Activated CD4-positive, alpha-beta T cell treated with anti-CD3 and anti-CD28 coated beads, Interleukin-2, amount 10 ng/mL, durations not matched to agents 24 days and 14 days (primary cell): ENCODE data around the gene GIMD1. TPM values are rescaled to one million over a fixed set of nuclear protein-coding genes. Genes with fewer than 3 reads are reported as not detected.
"Not testable (repeated sequence)": the region's sequence is repeated elsewhere in the genome, so short reads cannot be mapped to it uniquely, and the experiment has no call there.

Source experiments
- DNase-seq: peaks from one replicate; pipeline ENCODE4 v3.0.0; 2022
- H3K27ac Mint-ChIP-seq: one replicate; pipeline ENCODE4 v1.8.0; 2022; ENCODE audit warnings: mild to moderate bottlenecking, mixed read lengths
- H3K27me3 Mint-ChIP-seq: one replicate; pipeline ENCODE4 v1.8.0; 2022; ENCODE audit warnings: mixed read lengths
- H3K36me3 Mint-ChIP-seq: one replicate; pipeline ENCODE4 v1.8.0; 2022; ENCODE audit warnings: low read depth, mild to moderate bottlenecking, mixed read lengths
- H3K4me1 Mint-ChIP-seq: one replicate; pipeline ENCODE4 v1.8.0; 2021; ENCODE audit warnings: mixed read lengths
- H3K4me3 Mint-ChIP-seq: one replicate; pipeline ENCODE4 v1.8.0; 2022; ENCODE audit warnings: mild to moderate bottlenecking, moderate library complexity, mixed read lengths
- H3K9me3 Mint-ChIP-seq: one replicate; pipeline ENCODE4 v1.8.0; 2021; ENCODE audit warnings: mixed read lengths
- intact Hi-C: fragments of 100-400 bp; cut with micrococcal nuclease; formaldehyde crosslinking; loops from one replicate; pipeline ENCODE4 v1.15.1; 2023
- total RNA-seq: library from RNA; stranded (reverse); gene quantifications from 2 replicates; pipeline ENCODE4 v1.2.3, GENCODE V29; 2022

The GIMD1 gene
- not detected in 2 replicates for total RNA-seq

GRCh38 chr4:106368678-106369077 lies at the start of gene GIMD1:
GIMD1 (minus strand) TSS chr4:106368778; CDS start chr4:106367435, 1,343 bp downstream.
- Mint-ChIP-seq H3K27ac (no peak within 1 kb of the TSS), H3K9me3 (no peaks in the 10 kb centered on the region), H3K27me3 (peaks cover 17% of the 10 kb centered on the region), H3K4me1 (no peaks in the 10 kb centered on the region), H3K4me3 (no peak within 1 kb of the TSS), H3K36me3 (no peaks in the 10 kb centered on the region)
- DNase-seq = no peak
- intact Hi-C loops = loop anchor here (1.0 to 5.0 kb wide), 2 partner anchors 134 to 529 kb away; no protein-coding TSS in a partner anchor

DNA sequence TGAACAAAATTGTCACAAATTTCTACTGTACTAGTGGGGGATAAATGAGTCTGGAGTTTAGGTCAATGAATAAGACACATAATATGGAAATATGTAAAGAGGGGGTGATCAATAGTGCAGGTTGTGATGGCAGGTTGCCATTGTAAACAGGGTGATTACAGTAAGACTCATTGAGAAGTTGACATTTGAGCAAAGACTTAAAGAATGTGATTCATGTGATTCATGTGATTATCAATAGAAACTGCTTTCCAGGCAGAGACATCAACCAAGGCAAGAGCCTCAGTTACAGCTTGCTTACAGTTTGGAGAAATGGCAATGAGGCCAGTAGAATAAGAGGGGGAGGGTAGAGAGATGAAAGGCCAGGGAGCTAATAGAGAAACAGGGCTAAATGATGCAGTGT lies 45.8 kb upstream of the GIMD1 start:
- no peak overlapping the region for H3K4me3 Mint-ChIP-seq
- intact Hi-C loops = no loop called here
- H3K27ac Mint-ChIP-seq = no peak overlapping the region
- H3K9me3 Mint-ChIP-seq = no peaks in the 10 kb centered on the region
- H3K4me1 Mint-ChIP-seq = no peaks in the 10 kb centered on the region
- no peak for DNase-seq
- no peaks in the 10 kb centered on the region for H3K36me3 Mint-ChIP-seq
- no peaks in the 10 kb centered on the region for H3K27me3 Mint-ChIP-seq

GRCh38 chr4:106409901-106410889 lies 41.6 kb upstream of the GIMD1 start:
- H3K27ac Mint-ChIP-seq = no peak overlapping the region
- no peaks in the 10 kb centered on the region for H3K4me1 Mint-ChIP-seq
- intact Hi-C loops = no loop called here
- H3K9me3 Mint-ChIP-seq = no peaks in the 10 kb centered on the region
- H3K36me3 Mint-ChIP-seq = no peaks in the 10 kb centered on the region
- H3K4me3 Mint-ChIP-seq = no peak overlapping the region
- DNase-seq = no peak
- no peaks in the 10 kb centered on the region for H3K27me3 Mint-ChIP-seq

GRCh38 chr4:106408004-106408403 lies 39.4 kb upstream of the GIMD1 start:
- DNase-seq, intact Hi-C loops, H3K4me1 Mint-ChIP-seq, H3K27me3 Mint-ChIP-seq, H3K9me3 Mint-ChIP-seq, H3K4me3 Mint-ChIP-seq, H3K27ac Mint-ChIP-seq, H3K36me3 Mint-ChIP-seq: not testable (repeated sequence)

DNA sequence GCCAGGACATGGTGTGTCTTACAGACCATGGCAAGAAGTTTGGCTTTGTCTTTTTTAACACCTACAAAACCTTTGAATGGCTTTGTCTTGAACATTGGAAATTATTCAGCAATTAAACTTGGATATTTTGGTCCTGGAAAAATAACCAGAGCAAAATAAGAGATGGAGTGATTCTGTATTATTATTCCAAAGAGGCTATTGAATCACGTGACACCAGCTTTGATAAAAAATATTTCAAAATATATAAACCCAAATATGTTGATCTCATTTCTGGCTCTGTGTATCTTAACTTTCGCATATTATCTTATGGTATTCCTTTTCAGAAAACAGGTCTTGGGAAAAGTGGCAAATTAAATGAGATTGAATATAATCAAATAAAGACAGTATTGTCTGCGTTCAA lies 32.6 kb upstream of the GIMD1 start:
- no peak overlapping the region for H3K4me3 Mint-ChIP-seq
- no peak overlapping the region for H3K27ac Mint-ChIP-seq
- peaks cover 14% of the 10 kb centered on the region for H3K9me3 Mint-ChIP-seq
- intact Hi-C loops = no loop called here
- no peaks in the 10 kb centered on the region for H3K27me3 Mint-ChIP-seq
- H3K36me3 Mint-ChIP-seq = no peaks in the 10 kb centered on the region
- H3K4me1 Mint-ChIP-seq = no peaks in the 10 kb centered on the region
- no peak for DNase-seq

- intact Hi-C loops, H3K4me3 Mint-ChIP-seq, H3K36me3 Mint-ChIP-seq, DNase-seq, H3K27me3 Mint-ChIP-seq, H3K4me1 Mint-ChIP-seq, H3K9me3 Mint-ChIP-seq, H3K27ac Mint-ChIP-seq: not testable (repeated sequence)
Measured at GRCh38 chr4:106398898-106399297, 30.3 kb upstream of the GIMD1 start.

DNA sequence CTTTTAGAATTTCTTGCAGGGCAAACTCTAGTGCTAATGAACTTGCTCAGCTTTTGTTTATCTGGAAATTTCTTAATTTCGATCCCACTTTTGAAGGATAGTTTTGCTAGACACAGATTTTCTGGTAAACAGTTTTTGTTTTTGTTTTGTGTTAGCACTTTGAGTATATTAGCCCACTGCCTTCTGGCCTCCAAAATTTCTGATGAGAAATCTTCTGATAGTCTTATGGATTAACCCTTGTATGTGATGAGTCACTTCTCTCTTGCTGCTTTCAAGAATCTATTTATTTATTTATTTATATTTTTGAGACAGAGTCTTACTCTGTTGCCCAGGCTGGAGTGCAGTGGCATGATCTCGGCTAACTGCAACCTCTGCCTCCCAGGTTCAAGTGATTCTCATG lies 27.0 kb upstream of the GIMD1 start:
- DNase-seq = no peak
- H3K36me3 Mint-ChIP-seq = no peaks in the 10 kb centered on the region
- no peaks in the 10 kb centered on the region for H3K4me1 Mint-ChIP-seq
- H3K4me3 Mint-ChIP-seq = no peak overlapping the region
- no peaks in the 10 kb centered on the region for H3K27me3 Mint-ChIP-seq
- peaks cover 9% of the 10 kb centered on the region for H3K9me3 Mint-ChIP-seq
- H3K27ac Mint-ChIP-seq = no peak overlapping the region
- intact Hi-C loops = no loop called here

DNA sequence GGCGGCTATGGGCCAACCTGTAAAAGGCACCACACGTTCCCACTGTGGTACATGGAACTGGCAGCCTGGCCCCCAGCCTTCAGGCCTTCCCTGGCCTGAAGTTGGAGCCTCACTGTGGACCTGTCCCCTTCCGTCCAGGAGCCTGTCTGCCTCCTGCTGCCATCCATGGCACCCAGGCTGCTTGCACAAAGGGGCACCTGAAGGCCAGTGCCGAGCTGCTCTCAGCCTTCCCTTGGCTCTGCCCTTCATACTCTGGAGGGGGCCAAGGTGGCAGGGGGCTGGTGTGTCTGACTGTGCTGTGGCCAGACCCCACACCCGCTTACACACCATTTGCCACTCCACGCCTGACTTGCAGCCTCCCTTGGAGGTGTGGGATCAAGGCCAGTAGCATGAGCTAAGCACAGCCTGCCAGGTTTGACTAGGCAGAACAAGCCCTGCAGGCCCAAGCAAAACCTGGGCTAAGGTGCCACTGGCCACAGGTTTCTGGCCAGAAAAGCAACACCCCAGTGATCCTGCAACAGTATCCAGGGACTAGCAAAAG lies 17.3 kb upstream of the GIMD1 start:
- Mint-ChIP-seq H3K27ac (no peak overlapping the region), H3K9me3 (no peaks in the 10 kb centered on the region), H3K27me3 (no peaks in the 10 kb centered on the region), H3K36me3 (no peaks in the 10 kb centered on the region), H3K4me3 (no peak overlapping the region), H3K4me1 (no peaks in the 10 kb centered on the region)
- intact Hi-C loops = no loop called here
- DNase-seq = no peak

DNA sequence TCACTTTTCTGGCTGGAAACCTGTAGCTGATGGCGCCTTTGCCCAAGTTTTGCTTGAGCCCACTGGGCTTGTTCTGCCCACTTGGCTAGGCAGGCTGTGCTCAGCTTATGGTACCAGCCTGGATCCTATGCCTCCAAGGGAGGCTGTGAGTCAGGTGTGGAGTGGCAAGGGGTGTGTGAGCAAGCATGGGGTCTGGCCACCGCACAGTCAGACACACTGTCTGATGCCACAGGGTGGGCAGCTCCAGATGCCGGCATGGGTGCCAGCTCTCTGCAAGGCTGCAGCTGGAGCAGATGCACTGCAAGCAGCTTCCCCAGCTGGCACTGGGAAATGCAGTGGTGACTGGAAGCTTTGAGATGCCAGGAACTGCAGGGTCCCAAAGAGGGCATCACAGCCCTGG lies 16.3 kb upstream of the GIMD1 start:
- intact Hi-C loops = no loop called here
- Mint-ChIP-seq H3K4me3 (no peak overlapping the region), H3K27me3 (no peaks in the 10 kb centered on the region), H3K9me3 (no peaks in the 10 kb centered on the region), H3K27ac (no peak overlapping the region), H3K36me3 (no peaks in the 10 kb centered on the region), H3K4me1 (no peaks in the 10 kb centered on the region)
- DNase-seq = no peak

DNA sequence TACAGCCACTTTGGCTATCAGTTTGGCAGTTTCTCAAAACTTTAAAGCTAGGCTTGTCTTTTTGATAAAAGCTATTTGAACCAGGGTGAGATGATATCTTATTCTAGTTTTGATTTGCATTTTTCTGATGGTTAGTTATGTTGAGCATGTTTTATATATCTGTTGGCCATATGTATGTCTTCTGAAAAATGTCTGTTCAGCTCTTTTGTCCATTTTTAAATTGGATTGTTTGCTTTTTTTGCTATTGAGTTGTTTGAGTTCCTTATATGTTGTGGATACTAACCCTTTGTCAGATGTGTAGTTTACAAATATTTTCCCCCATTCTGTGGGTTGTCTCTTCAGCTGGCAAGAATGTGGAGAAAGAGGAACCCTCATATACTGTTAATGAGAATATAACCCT lies 11.6 kb upstream of the GIMD1 start:
- H3K4me1 Mint-ChIP-seq = no peaks in the 10 kb centered on the region

DNA sequence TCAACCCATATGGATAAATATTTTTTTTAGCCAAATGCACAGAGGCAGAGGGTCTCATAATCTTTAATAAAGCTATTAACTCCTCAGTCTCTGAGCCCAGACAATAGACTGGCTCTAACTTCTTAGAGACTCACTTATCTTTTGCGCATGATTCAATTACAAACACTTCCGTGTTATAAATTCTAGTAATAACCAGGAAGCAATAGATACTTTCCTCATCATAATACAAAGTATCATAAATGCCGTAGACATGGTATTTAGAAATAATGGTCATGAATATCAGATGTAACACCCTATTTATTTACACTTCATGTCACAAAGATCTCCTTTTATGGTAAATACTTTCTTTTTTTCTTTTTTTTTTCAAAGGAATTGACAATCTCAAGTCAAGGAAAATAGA lies 4.4 kb upstream of the GIMD1 start:
- no peaks in the 10 kb centered on the region for H3K36me3 Mint-ChIP-seq
- intact Hi-C loops = no loop called here
- no peak for DNase-seq

More for the DNA sequence above, 11.6 kb upstream of the GIMD1 start:
- H3K9me3 Mint-ChIP-seq = no peaks in the 10 kb centered on the region
- intact Hi-C loops = no loop called here
- H3K27me3 Mint-ChIP-seq = no peaks in the 10 kb centered on the region
- H3K36me3 Mint-ChIP-seq = no peaks in the 10 kb centered on the region
- no peak overlapping the region for H3K4me3 Mint-ChIP-seq
- no peak overlapping the region for H3K27ac Mint-ChIP-seq
- DNase-seq = no peak

DNA sequence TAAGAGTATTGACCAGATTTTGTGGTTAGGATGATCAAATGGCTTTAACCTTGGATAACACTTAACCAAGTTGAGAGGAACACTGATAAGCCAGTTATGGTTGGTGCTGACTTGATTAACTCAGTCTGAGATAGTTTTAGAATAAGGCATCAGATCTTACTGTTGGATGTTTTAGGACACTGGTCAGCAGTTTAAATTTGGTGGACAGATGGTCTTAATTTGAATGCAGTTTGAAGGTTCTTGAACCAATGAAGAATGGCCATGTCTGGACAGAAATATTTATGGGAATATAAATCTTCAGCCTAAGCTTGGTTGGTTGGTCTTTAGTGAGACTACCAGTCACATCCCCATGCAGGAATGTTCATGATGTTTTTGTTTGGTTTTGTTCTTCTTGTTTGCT lies 2.6 kb upstream of the GIMD1 start:
- no peaks in the 10 kb centered on the region for H3K9me3 Mint-ChIP-seq
- intact Hi-C loops = no loop called here
- no peaks in the 10 kb centered on the region for H3K4me1 Mint-ChIP-seq
- no peaks in the 10 kb centered on the region for H3K36me3 Mint-ChIP-seq
- DNase-seq = no peak
- H3K27ac Mint-ChIP-seq = no peak overlapping the region
- peaks cover 20% of the 10 kb centered on the region for H3K27me3 Mint-ChIP-seq
- no peak overlapping the region for H3K4me3 Mint-ChIP-seq

More for the DNA sequence above, 4.4 kb upstream of the GIMD1 start:
- Mint-ChIP-seq H3K27ac (no peak overlapping the region), H3K9me3 (no peaks in the 10 kb centered on the region), H3K27me3 (peaks cover 16% of the 10 kb centered on the region), H3K4me1 (no peaks in the 10 kb centered on the region), H3K4me3 (no peak overlapping the region)

- Mint-ChIP-seq H3K27ac (no peak overlapping the region), H3K4me1 (no peaks in the 10 kb centered on the region), H3K36me3 (no peaks in the 10 kb centered on the region), H3K27me3 (peaks cover 20% of the 10 kb centered on the region), H3K9me3 (no peaks in the 10 kb centered on the region), H3K4me3 (no peak overlapping the region)
- intact Hi-C loops = no loop called here
- no peak for DNase-seq
Measured at GRCh38 chr4:106370214-106370613, 1.6 kb upstream of the GIMD1 start.

DNA sequence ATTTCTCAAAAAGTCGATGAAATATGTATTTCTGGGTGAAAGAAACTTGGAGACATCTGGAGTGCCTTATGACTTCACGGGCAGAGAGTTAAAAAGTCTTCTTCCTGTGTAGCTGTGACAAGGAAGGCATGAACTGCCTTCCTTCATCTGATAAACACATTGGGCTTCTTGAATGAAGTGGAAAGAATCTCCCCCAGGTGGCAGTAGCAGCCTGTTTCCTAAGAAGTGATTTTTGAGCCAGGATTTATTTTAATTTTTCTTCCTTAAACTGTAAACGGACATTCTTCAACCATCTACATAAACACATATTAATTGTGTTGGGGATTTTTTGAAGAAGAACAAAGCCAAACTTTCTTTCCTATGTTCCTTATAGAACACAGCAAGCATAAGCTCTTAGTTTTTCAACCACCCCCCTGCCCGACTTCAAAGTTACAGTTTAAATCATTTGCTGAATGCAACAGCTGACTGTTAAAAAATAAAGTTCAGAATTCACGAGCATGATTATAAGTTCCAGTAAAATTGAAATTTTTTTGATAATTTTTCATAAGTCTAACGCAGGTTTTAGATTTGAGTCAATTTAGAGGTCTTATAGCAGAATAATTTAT lies 980 bp upstream of the GIMD1 start:
- intact Hi-C loops = loop anchor here (1.0 to 5.0 kb wide), 2 partner anchors 133 to 528 kb away; no protein-coding TSS in a partner anchor
- Mint-ChIP-seq H3K9me3 (no peaks in the 10 kb centered on the region), H3K27me3 (peaks cover 20% of the 10 kb centered on the region), H3K4me1 (no peaks in the 10 kb centered on the region), H3K36me3 (no peaks in the 10 kb centered on the region), H3K27ac (no peak overlapping the region), H3K4me3 (no peak overlapping the region)
- peak; percentile 66 for DNase-seq
